ENCODE data around the gene CHORDC1. TPM values are rescaled to one million over a fixed set of nuclear protein-coding genes. Genes with fewer than 3 reads are reported as not detected.
"Not testable (repeated sequence)": the region's sequence is repeated elsewhere in the genome, so short reads cannot be mapped to it uniquely, and the experiment has no call there.

Gene CHORDC1
- total RNA-seq (2014; rRNA removed; shearing (Covaris generic)): 33.8 and 37.5 TPM in 2 replicates
- 47.7 and 48.7 TPM in 2 replicates for polyA plus RNA-seq (2014; cell fraction: nucleus; rRNA removed)

GRCh38 chr11:90222459-90223247 lies at the start of gene CHORDC1:
TSS of gene CHORDC1 (minus strand) at chr11:90223049. CDS start at chr11:90222954, 95 bp downstream.
- DNase-seq (ENCODE audit: extremely low read depth, low read depth): peak; percentile 83

GRCh38 chr11:90257158-90257525 lies 34.3 kb upstream of the CHORDC1 start:
- no peak for DNase-seq (ENCODE audit: extremely low read depth, low read depth)

GRCh38 chr11:90256404-90257157 lies 33.7 kb upstream of the CHORDC1 start:
- DNase-seq (ENCODE audit: extremely low read depth, low read depth): no peak

GRCh38 chr11:90254065-90254464 lies 31.2 kb upstream of the CHORDC1 start:
- DNase-seq (ENCODE audit: extremely low read depth, low read depth): no peak

- DNase-seq (ENCODE audit: extremely low read depth, low read depth): no peak
These were observed 29.2 kb upstream of the CHORDC1 start for GRCh38 chr11:90252053-90252452.

- DNase-seq (ENCODE audit: extremely low read depth, low read depth): no peak
These were observed 28.8 kb upstream of the CHORDC1 start for GRCh38 chr11:90251599-90251998.

- DNase-seq (ENCODE audit: extremely low read depth, low read depth): no peak
These were observed 28.1 kb upstream of the CHORDC1 start for GRCh38 chr11:90250970-90251369.

GRCh38 chr11:90246468-90246867 lies 23.6 kb upstream of the CHORDC1 start:
- no peak for DNase-seq (ENCODE audit: extremely low read depth, low read depth)

- DNase-seq (ENCODE audit: extremely low read depth, low read depth): no peak
These were observed 20.7 kb upstream of the CHORDC1 start for GRCh38 chr11:90243534-90243933.

- no peak for DNase-seq (ENCODE audit: extremely low read depth, low read depth)
These were observed 20.1 kb upstream of the CHORDC1 start for GRCh38 chr11:90242894-90243416.

GRCh38 chr11:90241414-90241813 lies 18.6 kb upstream of the CHORDC1 start:
- no peak for DNase-seq (ENCODE audit: extremely low read depth, low read depth)

GRCh38 chr11:90239967-90240636 lies 17.3 kb upstream of the CHORDC1 start:
- DNase-seq (ENCODE audit: extremely low read depth, low read depth): not testable (repeated sequence)

GRCh38 chr11:90237004-90237403 lies 14.2 kb upstream of the CHORDC1 start:
- DNase-seq (ENCODE audit: extremely low read depth, low read depth): no peak

GRCh38 chr11:90235526-90235925 lies 12.7 kb upstream of the CHORDC1 start:
- DNase-seq (ENCODE audit: extremely low read depth, low read depth): no peak

- DNase-seq (ENCODE audit: extremely low read depth, low read depth): no peak
These were observed 12.1 kb upstream of the CHORDC1 start for GRCh38 chr11:90234977-90235376.

- no peak for DNase-seq (ENCODE audit: extremely low read depth, low read depth)
These were observed 6.9 kb upstream of the CHORDC1 start for GRCh38 chr11:90229791-90230190.

GRCh38 chr11:90228056-90228455 lies 5.2 kb upstream of the CHORDC1 start:
- no peak for DNase-seq (ENCODE audit: extremely low read depth, low read depth)

- DNase-seq (ENCODE audit: extremely low read depth, low read depth): no peak
These were observed 368 bp upstream of the CHORDC1 start for GRCh38 chr11:90223248-90223585.

- no peak for DNase-seq (ENCODE audit: extremely low read depth, low read depth)
These were observed 918 bp downstream of the CHORDC1 start for GRCh38 chr11:90221803-90222458.

- DNase-seq (ENCODE audit: extremely low read depth, low read depth): no peak
These were observed 2.5 kb downstream of the CHORDC1 start for GRCh38 chr11:90220391-90220790.

- no peak for DNase-seq (ENCODE audit: extremely low read depth, low read depth)
These were observed 3.4 kb downstream of the CHORDC1 start for GRCh38 chr11:90219438-90219837.
